K562 (cell line): Measurements from ENCODE around the gene SKOR1. TPM values are rescaled to one million over a fixed set of nuclear protein-coding genes. Genes with fewer than 3 reads are reported as not detected.

Experiments used
- ATAC-seq: fragments of 200-7000 bp; cut with Tn5 transposase; 3 replicates; pipeline ENCODE4 v1.9.1; 2020; ENCODE audit warnings: moderate library complexity
- BruUV-seq: library from RNA; stranded (reverse); fragments of 400-500 nt; replicated peaks from 2 replicates; lab custom pipeline; 2021; lab: Mats Ljungman, UMichigan
- CTCF ChIA-PET: fragments of 300-600 bp; formaldehyde crosslinking; extraction: SDS; loops from one replicate; lab custom pipeline; 2021; ENCODE audit warnings: low intra/inter-chr PET ratio; lab: Yijun Ruan, JAX
- POLR2A ChIA-PET: fragments of 300-600, 350-650 bp; sonication (Branson Sonifier 250); formaldehyde crosslinking; extraction: SDS; loops from one replicate; lab custom pipeline; 2021; ENCODE audit warnings: antibody characterized with exemption, inconsistent platforms; lab: Yijun Ruan, JAX
- DNase-seq, 4 experiments: peaks; one replicate each; pipeline versions ENCODE4 v3.0.0 to v3.0.0-alpha.2; 2011 to 2018; ENCODE audit warnings: low spot score in 3 of 4, mixed read lengths in 3 of 4; ENCODE audit errors: extremely low read depth in 1 of 4
- FAIRE-seq: peaks from 2 replicates; lab custom pipeline; 2011; peaks lifted over from hg19 to GRCh38; lab: Jason Lieb, UNC
- H2AFZ ChIP-seq: 2 replicates; pipeline ENCODE4 v1.6.0; 2011; ENCODE audit warnings: low read depth, low read length, control low read depth, inconsistent platforms
- H3K27ac ChIP-seq: fragments of 200-600 bp; 3 replicates; pipeline ENCODE4 v1.8.0; 2011; ENCODE audit warnings: low read depth, mild to moderate bottlenecking, control low read depth, inconsistent platforms, low read length, moderate library complexity, mixed read lengths; ENCODE audit errors: extremely low read depth
- H3K27me3 ChIP-seq, 2 experiments: fragments of 300-600 bp in 1 of 2; 2 replicates in 1 of 2; 3 replicates in 1 of 2; pipeline versions ENCODE4 v1.6.0 to v1.8.0; 2011; ENCODE audit warnings: inconsistent platforms in 2 of 2, low read length in 2 of 2, mild to moderate bottlenecking in 1 of 2, mixed read lengths in 1 of 2, moderate library complexity in 1 of 2; ENCODE audit not compliant: control insufficient read depth in 2 of 2, insufficient read depth in 2 of 2
- H3K36me3 ChIP-seq: fragments of 300-600 bp; 3 replicates; pipeline ENCODE4 v1.8.0; 2011; ENCODE audit warnings: mild to moderate bottlenecking, low read length, inconsistent platforms; ENCODE audit not compliant: control insufficient read depth, insufficient read depth
- H3K4me1 ChIP-seq, 2 experiments: fragments of 200-600 bp in 1 of 2; replicated peaks in 1 of 2; 2 replicates in 1 of 2; 3 replicates in 1 of 2; pipeline versions ENCODE4 v1.5.1 to v1.8.0; 2011; ENCODE audit warnings: inconsistent platforms in 2 of 2, low read length in 2 of 2, mild to moderate bottlenecking in 1 of 2, mixed read lengths in 1 of 2, moderate library complexity in 1 of 2; ENCODE audit not compliant: control insufficient read depth in 2 of 2, insufficient read depth in 2 of 2
- H3K4me2 ChIP-seq: 2 replicates; pipeline ENCODE4 v1.6.1; 2011; ENCODE audit warnings: low read length, control low read depth, inconsistent platforms, mixed read lengths; ENCODE audit not compliant: insufficient read depth
- H3K4me3 ChIP-seq: fragments of 200-600 bp; sonication (generic), shearing (Covaris generic); 2 replicates; pipeline ENCODE4 v1.5.1; 2016; ENCODE audit warnings: control low read depth, inconsistent platforms
- H3K79me2 ChIP-seq: fragments of 200-600 bp; 3 replicates; pipeline ENCODE4 v1.8.0; 2011; ENCODE audit warnings: low read length, inconsistent platforms; ENCODE audit not compliant: control insufficient read depth, insufficient read depth
- H3K9ac ChIP-seq, 2 experiments: 2 replicates each; pipeline versions ENCODE4 v1.6.0 to v1.6.1; 2011; ENCODE audit warnings: low read depth in 2 of 2, low read length in 2 of 2, control low read depth in 1 of 2, inconsistent platforms in 1 of 2, mild to moderate bottlenecking in 1 of 2, mixed read lengths in 1 of 2; ENCODE audit not compliant: insufficient read depth in 1 of 2
- H3K9me1 ChIP-seq: one replicate; pipeline ENCODE4 v1.6.0; 2011; ENCODE audit warnings: inconsistent platforms, mild to moderate bottlenecking, low read length, moderate library complexity; ENCODE audit not compliant: control insufficient read depth, insufficient read depth
- H3K9me3 ChIP-seq: replicated peaks from 2 replicates; pipeline ENCODE4 v1.5.1; 2011; ENCODE audit warnings: low read depth, low read length, inconsistent platforms; ENCODE audit not compliant: control insufficient read depth, insufficient read depth
- H4K20me1 ChIP-seq: replicated peaks from 2 replicates; pipeline ENCODE4 v1.6.1; 2011; ENCODE audit warnings: low read length, inconsistent platforms, mixed read lengths; ENCODE audit not compliant: control insufficient read depth, insufficient read depth
- CHCHD3 ChIP-seq: fragments of 250-450 bp; sonication (Bioruptor Pico); IDR thresholded peaks from 2 replicates; pipeline ENCODE4 v2.1.2; 2022; ENCODE audit warnings: mild to moderate bottlenecking
- ELK1 ChIP-seq: sonication (generic); formaldehyde crosslinking; IDR thresholded peaks from 2 replicates; pipeline ENCODE4 v1.8.1; 2022; ENCODE audit warnings: missing genetic modification reagents
- KHSRP ChIP-seq: fragments of 450-650 bp; IDR thresholded peaks from 2 replicates; pipeline ENCODE4 v1.6.1; 2017
- MEF2A ChIP-seq: IDR thresholded peaks from 2 replicates; pipeline ENCODE4 v1.6.1; 2011; ENCODE audit warnings: low read depth, mild to moderate bottlenecking, low read length, moderate library complexity; ENCODE audit not compliant: control insufficient read depth
- PCBP1 ChIP-seq: fragments of 200-400 bp; formaldehyde crosslinking; IDR thresholded peaks from 2 replicates; pipeline ENCODE4 v1.6.1; 2018; ENCODE audit warnings: mild to moderate bottlenecking, low read depth, low read length; ENCODE audit not compliant: poor library complexity, severe bottlenecking
- SREBF1 ChIP-seq: fragments of 150-350 bp; IDR thresholded peaks from 2 replicates; pipeline ENCODE4 v1.6.1; 2014; ENCODE audit warnings: antibody characterized with exemption, low read depth, low read length, borderline replicate concordance
- ZNF23 ChIP-seq: fragments of 250-450 bp; sonication (Bioruptor Pico); IDR thresholded peaks from 2 replicates; pipeline ENCODE4 v1.4.0; 2020; ENCODE audit warnings: mild to moderate bottlenecking
- ZNF764 ChIP-seq: fragments of 250-450 bp; sonication (Bioruptor Pico); IDR thresholded peaks from 2 replicates; pipeline ENCODE4 v1.4.0; 2020; ENCODE audit warnings: low read depth, mild to moderate bottlenecking, moderate library complexity
- WGBS: fragments of 100-300 bp; shearing (Covaris generic); methylation state at CpG from one replicate; pipeline ENCODE4 v1.1.6; 2016; ENCODE audit warnings: low coverage, mixed read lengths; ENCODE audit not compliant: insufficient coverage; ENCODE audit errors: missing lambda C conversion rate; 5-methylcytosine and 5-hydroxymethylcytosine counted together
- in situ Hi-C: fragments of 300-500 bp; cut with MboI; formaldehyde crosslinking; loops from 4 replicates; pipeline ENCODE4 v1.15.0; 2018; ENCODE audit warnings: inconsistent platforms, mixed read lengths
- intact Hi-C: fragments of 100-400 bp; cut with micrococcal nuclease; formaldehyde crosslinking; loops from 2 replicates; pipeline ENCODE4 v1.14.2; 2022
- polyA plus RNA-seq, 8 experiments: library from polyadenylated mRNA; depleted of rRNA in 4 of 8; stranded (reverse) in 5 of 8; unstranded in 3 of 8; fragments of >200 nt; fragmentation: Nextera tagmentation in 2 of 8; fragmentation: Illumina TruSeq in 1 of 8; extraction: Ambion mirVana in 2 of 8; extraction: Trizol in 1 of 8; gene quantifications; 2 replicates each; pipeline versions ENCODE4 v1.2.1 to v1.2.3, GENCODE V29; 2011 to 2014; ENCODE audit warnings: inconsistent platforms in 1 of 8, missing spikeins in 1 of 8
- total RNA-seq, 7 experiments: library from RNA; depleted of rRNA in 6 of 7; stranded (reverse); fragments of >200 nt in 6 of 7; fragmentation: Illumina TruSeq in 2 of 7; extraction: Trizol in 2 of 7; gene quantifications; 2 replicates each; pipeline versions ENCODE4 v1.2.1 to v1.2.3, GENCODE V29; 2011 to 2021; ENCODE audit warnings: low replicate concordance in 1 of 7
- TF ChIP-seq, protein P1 (sequence below): fragments of 450-650 bp; formaldehyde crosslinking; IDR thresholded peaks from 2 replicates; pipeline ENCODE4 v1.4.0; 2020; ENCODE audit warnings: mild to moderate bottlenecking, mixed read lengths
- TF ChIP-seq, protein P2 (sequence below): sonication (generic); formaldehyde crosslinking; IDR thresholded peaks from 2 replicates; pipeline ENCODE4 v1.8.0; 2022; ENCODE audit warnings: missing genetic modification reagents, mild to moderate bottlenecking, borderline replicate concordance
- TF ChIP-seq, protein P3 (sequence below): sonication (generic); formaldehyde crosslinking; IDR thresholded peaks from 2 replicates; pipeline ENCODE4 v1.8.0; 2022; ENCODE audit warnings: mild to moderate bottlenecking, missing genetic modification reagents

The SKOR1 gene
- total and polyA plus RNA-seq, 9 of the 15 experiments (the other 6 are each of a cell fraction or from before 2014, with no cell fraction given): 0.04 to 0.41 (median 0.09) TPM; not detected in 3

DNA sequence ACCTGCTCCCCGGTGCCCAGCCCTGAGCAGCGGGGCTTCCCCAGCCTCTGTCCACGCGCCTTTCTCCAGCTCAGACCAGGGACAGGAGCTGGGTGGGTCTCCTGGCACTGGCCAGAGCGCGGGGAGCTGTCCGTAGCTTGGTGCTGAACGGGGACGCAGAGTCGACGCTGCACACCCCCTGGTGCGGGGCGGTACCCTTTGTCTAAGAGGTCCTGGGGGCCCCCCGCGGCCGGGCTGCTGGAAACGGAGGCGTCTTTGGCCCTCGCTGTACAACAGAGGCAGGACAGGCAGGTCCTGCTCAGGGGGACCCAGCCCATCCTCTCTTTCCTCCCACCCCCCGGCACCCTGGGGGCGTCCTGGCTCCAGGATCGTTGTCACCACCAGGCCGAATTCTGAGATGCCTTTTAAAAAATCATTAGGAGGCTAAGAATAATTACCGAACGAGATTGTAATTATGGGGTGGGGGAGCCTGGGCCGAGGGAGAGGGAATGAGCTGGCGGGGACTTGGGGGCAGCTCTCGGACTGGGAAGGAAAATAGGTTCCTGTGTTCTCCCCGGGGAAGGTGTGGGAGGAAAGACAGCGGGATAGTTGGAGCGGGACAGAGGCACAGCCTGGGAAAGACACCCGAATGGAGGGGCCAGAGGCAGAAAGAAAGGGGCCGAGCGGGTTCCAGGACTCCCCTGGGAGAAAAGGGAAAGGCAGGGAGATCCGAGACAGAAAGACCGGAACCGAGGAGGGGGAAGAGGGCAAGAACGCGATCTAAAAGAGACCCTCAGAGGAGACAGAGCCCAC, 4.1 kb upstream of the SKOR1 start (continued):
- TF ChIP-seq ELK1 (no peak), SREBF1 (no peak), ZNF23 (CRISPR knock-in tag) (no peak), MEF2A (no peak)

- Histone ChIP-seq H3K36me3 (no peaks in the 10 kb centered on the region), H2AFZ (no peak overlapping the region), H3K79me2 (no peaks in the 10 kb centered on the region), H3K4me2 (no peak overlapping the region), H3K27me3 (peaks cover 35 to 68% of the 10 kb centered on the region in 2 experiments; a peak in 4 of 5 replicates), H3K27ac (no peak overlapping the region), H3K9ac (no peak overlapping the region), H3K4me3 (no peak overlapping the region), H3K9me3 (no peaks in the 10 kb centered on the region; the same call in none of the 2 replicates), H4K20me1 (peaks cover 8% of the 10 kb centered on the region), H3K9me1 (no peaks in the 10 kb centered on the region), H3K4me1 (peaks cover 0 to 46% of the 10 kb centered on the region in 2 experiments; a peak in 2 of 5 replicates)
- in situ Hi-C loops: no loop called here
- DNase-seq (no peak), ATAC-seq (no peak), FAIRE-seq (no peak)
- ChIA-PET POLR2A (interaction anchor here (1.7 kb wide), 1 partner anchor 12 kb away, joined by 6 read pairs; no protein-coding TSS in a partner anchor), CTCF (interaction anchor here (0.6 kb wide), 1 partner anchor 300 kb away, joined by 4 read pairs; no protein-coding TSS in a partner anchor)
- intact Hi-C loops: no loop called here
- no TSS peak for BruUV-seq
- 34% methylated on average over 32 of the region's 43 CpGs for WGBS
- TF ChIP-seq ELK1 (no peak), KHSRP (no peak), ZNF764 (no peak), PCBP1 (no peak), CHCHD3 (CRISPR knock-in tag) (no peak)
- TF ChIP-seq, protein P1, sequence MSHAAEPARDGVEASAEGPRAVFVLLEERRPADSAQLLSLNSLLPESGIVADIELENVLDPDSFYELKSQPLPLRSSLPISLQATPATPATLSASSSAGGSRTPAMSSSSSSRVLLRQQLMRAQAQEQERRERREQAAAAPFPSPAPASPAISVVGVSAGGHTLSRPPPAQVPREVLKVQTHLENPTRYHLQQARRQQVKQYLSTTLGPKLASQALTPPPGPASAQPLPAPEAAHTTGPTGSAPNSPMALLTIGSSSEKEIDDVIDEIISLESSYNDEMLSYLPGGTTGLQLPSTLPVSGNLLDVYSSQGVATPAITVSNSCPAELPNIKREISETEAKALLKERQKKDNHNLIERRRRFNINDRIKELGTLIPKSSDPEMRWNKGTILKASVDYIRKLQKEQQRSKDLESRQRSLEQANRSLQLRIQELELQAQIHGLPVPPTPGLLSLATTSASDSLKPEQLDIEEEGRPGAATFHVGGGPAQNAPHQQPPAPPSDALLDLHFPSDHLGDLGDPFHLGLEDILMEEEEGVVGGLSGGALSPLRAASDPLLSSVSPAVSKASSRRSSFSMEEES (CRISPR knock-in tag): no peak
- TF ChIP-seq, protein P2, sequence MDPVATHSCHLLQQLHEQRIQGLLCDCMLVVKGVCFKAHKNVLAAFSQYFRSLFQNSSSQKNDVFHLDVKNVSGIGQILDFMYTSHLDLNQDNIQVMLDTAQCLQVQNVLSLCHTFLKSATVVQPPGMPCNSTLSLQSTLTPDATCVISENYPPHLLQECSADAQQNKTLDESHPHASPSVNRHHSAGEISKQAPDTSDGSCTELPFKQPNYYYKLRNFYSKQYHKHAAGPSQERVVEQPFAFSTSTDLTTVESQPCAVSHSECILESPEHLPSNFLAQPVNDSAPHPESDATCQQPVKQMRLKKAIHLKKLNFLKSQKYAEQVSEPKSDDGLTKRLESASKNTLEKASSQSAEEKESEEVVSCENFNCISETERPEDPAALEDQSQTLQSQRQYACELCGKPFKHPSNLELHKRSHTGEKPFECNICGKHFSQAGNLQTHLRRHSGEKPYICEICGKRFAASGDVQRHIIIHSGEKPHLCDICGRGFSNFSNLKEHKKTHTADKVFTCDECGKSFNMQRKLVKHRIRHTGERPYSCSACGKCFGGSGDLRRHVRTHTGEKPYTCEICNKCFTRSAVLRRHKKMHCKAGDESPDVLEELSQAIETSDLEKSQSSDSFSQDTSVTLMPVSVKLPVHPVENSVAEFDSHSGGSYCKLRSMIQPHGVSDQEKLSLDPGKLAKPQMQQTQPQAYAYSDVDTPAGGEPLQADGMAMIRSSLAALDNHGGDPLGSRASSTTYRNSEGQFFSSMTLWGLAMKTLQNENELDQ (CRISPR knock-in tag): no peak
- TF ChIP-seq, protein P3, sequence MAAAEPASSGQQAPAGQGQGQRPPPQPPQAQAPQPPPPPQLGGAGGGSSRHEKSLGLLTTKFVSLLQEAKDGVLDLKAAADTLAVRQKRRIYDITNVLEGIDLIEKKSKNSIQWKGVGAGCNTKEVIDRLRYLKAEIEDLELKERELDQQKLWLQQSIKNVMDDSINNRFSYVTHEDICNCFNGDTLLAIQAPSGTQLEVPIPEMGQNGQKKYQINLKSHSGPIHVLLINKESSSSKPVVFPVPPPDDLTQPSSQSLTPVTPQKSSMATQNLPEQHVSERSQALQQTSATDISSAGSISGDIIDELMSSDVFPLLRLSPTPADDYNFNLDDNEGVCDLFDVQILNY: no peak
Measured at GRCh38 chr15:67821784-67822440, 3.4 kb upstream of the SKOR1 start.
